ENCODE results near the gene YTHDF2. TPM values are rescaled to one million over a fixed set of nuclear protein-coding genes. Genes with fewer than 3 reads are reported as not detected.
"Not testable (repeated sequence)": the region's sequence is repeated elsewhere in the genome, so short reads cannot be mapped to it uniquely, and the experiment has no call there.

YTHDF2 gene
- total and polyA plus RNA-seq, 2 of the 13 experiments (the other 11 are each of a cell fraction or from before 2014, with no cell fraction given) = 48.4 to 59.6 TPM

DNA sequence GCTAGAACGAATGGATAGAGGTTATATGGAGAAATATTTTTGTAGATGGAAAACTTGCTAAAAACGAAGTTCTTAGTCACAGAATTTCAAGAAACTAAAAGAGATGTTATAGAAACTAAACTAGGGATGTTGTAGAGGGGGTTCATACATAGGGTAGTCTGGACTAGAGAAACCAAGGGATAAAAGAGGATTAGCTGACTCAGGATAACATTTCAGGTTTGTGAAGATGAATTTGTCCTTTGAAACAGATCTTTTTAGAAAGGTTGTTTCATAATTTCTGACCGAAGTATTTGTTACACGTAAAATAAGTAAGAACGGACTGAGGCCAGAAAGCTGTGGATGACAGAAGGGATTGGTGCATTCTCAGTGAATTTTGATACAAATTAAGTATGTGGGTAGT is 13.6 kb downstream of the YTHDF2 start:
- POLR2A ChIA-PET = interaction anchor here (0.9 kb wide), 1 partner anchor 102 kb away, joined by 3 read pairs; the partner anchor contains the start of gene RNU11
- no peaks in the 10 kb centered on the region for H3K27me3 ChIP-seq (ENCODE audit: control insufficient read depth in 1 of 2, insufficient read depth in 2 of 2, low read length in 2 of 2)
- ATAC-seq = no peak
- no peak for DNase-seq (ENCODE audit: low spot score)
- no peaks in the 10 kb centered on the region for H3K9me3 ChIP-seq (ENCODE audit: low read length)
- in situ Hi-C loops (cut with HindIII; ENCODE audit: extremely low pct_ligation_motif_present, low pct_unique_long_range_greater_than_20kb) = no loop called here
- BruUV-seq (replicated peaks) = no TSS peak
- peaks cover 98% of the 10 kb centered on the region for H3K79me2 ChIP-seq (ENCODE audit: insufficient read depth, low read length)
- no peak overlapping the region for H3K9ac ChIP-seq (ENCODE audit: insufficient read depth, low read depth, low read length)
- peaks cover 96% of the 10 kb centered on the region for H3K4me1 ChIP-seq (ENCODE audit: insufficient read depth, low read length)
- WGBS (ENCODE audit: low lambda C conversion rate) = 93% methylated on average over 5 of the region's 5 CpGs
- no peak overlapping the region for H3K4me3 ChIP-seq (replicated peaks in 1 of 3; ENCODE audit: insufficient read depth in 1 of 3, low read depth in 2 of 3, low read length in 3 of 3)
- no peak overlapping the region for H2AFZ ChIP-seq (ENCODE audit: low read length)
- peaks cover 93% of the 10 kb centered on the region for H4K20me1 ChIP-seq (ENCODE audit: insufficient read depth, low read length)
- TF ChIP-seq ZNF75D (CRISPR knock-in tag; IDR thresholded peaks at IDR 0.05; ENCODE audit: borderline replicate concordance) (no peak), MAFK (conservative IDR thresholded peaks at IDR 0.05 in 1 of 2, IDR thresholded peaks at IDR 0.05 in 1 of 2; ENCODE audit: low read length in 2 of 2) (peak; percentile 39 to 71; a peak in 3 of 4 replicates), MAFF (IDR thresholded peaks at IDR 0.05; ENCODE audit: low read depth, low read length) (peak; percentile 46; the same call in 1 of the 2 replicates)
- TF ChIP-seq, protein P1, sequence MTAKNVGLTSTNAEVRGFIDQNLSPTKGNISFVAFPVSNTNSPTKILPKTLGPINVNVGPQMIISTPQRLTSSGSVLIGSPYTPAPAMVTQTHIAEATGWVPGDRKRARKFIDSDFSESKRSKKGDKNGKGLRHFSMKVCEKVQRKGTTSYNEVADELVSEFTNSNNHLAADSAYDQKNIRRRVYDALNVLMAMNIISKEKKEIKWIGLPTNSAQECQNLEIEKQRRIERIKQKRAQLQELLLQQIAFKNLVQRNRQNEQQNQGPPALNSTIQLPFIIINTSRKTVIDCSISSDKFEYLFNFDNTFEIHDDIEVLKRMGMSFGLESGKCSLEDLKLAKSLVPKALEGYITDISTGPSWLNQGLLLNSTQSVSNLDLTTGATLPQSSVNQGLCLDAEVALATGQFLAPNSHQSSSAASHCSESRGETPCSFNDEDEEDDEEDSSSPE (CRISPR knock-in tag; IDR thresholded peaks at IDR 0.05) = no peak
- CTCF ChIA-PET (ENCODE audit: low intra/inter-chr PET ratio, low total read pairs) = no interaction called here
- no peak overlapping the region for H3K27ac ChIP-seq (ENCODE audit: extremely low read length, insufficient read depth, low read length)
- no peak overlapping the region for H3K4me2 ChIP-seq (ENCODE audit: low read depth, low read length)
- H3K36me3 ChIP-seq (replicated peaks in 1 of 2; ENCODE audit: control insufficient read depth in 1 of 2, insufficient read depth in 2 of 2, low read length in 2 of 2) = peaks cover 6 to 49% of the 10 kb centered on the region in 2 experiments; a peak in 4 of 5 replicates
- FAIRE-seq = no peak
- intact Hi-C loops (cut with micrococcal nuclease; ENCODE audit: unreplicated experiment) = no loop called here

DNA sequence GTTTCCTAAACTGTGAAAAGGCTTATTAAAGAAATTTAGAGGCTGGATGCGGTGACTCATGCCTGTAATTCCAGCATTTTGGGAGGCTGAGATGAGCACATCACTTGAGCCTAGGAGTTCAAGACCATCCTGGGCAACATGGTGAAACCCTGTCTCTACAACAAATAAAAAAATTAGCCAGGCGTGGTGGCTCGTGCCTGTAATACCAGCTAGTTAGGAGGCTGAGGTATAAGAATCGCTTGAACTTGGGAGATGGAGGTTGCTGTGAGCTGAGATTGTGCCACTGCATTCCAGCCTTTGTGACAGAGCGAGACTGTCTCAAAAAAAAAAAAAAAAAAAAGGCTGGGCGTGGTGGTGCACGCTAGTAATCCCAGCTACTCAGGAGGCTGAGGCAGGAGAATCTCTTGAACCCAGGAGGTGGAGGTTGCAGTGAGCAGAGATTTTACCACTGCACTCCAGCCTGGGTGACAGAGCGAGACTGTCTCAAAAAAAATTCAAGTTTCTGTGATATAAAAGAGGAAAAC is 14.1 kb downstream of the YTHDF2 start:
- POLR2A ChIA-PET = interaction anchor here (0.9 to 3.1 kb wide), 2 partner anchors 15 to 102 kb away, joined by 3 to 11 read pairs; partner anchors contain the start of genes RNU11 and YTHDF2
- H3K27me3 ChIP-seq (ENCODE audit: control insufficient read depth in 1 of 2, insufficient read depth in 2 of 2, low read length in 2 of 2); H3K27ac ChIP-seq (ENCODE audit: extremely low read length, insufficient read depth, low read length); H3K9me3 ChIP-seq (ENCODE audit: low read length); H3K9ac ChIP-seq (ENCODE audit: insufficient read depth, low read depth, low read length); BruUV-seq (replicated peaks); H2AFZ ChIP-seq (ENCODE audit: low read length); H3K4me2 ChIP-seq (ENCODE audit: low read depth, low read length); intact Hi-C loops (cut with micrococcal nuclease; ENCODE audit: unreplicated experiment); FAIRE-seq; ATAC-seq; H3K4me3 ChIP-seq (replicated peaks in 1 of 3; ENCODE audit: insufficient read depth in 1 of 3, low read depth in 2 of 3, low read length in 3 of 3); DNase-seq (ENCODE audit: low spot score); CTCF ChIA-PET (ENCODE audit: low intra/inter-chr PET ratio, low total read pairs); in situ Hi-C loops (cut with HindIII; ENCODE audit: extremely low pct_ligation_motif_present, low pct_unique_long_range_greater_than_20kb): not testable (repeated sequence)
- H4K20me1 ChIP-seq (ENCODE audit: insufficient read depth, low read length) = peaks cover 93% of the 10 kb centered on the region
- peaks cover 6 to 47% of the 10 kb centered on the region in 2 experiments; a peak in 4 of 5 replicates for H3K36me3 ChIP-seq (replicated peaks in 1 of 2; ENCODE audit: control insufficient read depth in 1 of 2, insufficient read depth in 2 of 2, low read length in 2 of 2)
- 94% methylated on average over 8 of the region's 8 CpGs for WGBS (ENCODE audit: low lambda C conversion rate)
- H3K79me2 ChIP-seq (ENCODE audit: insufficient read depth, low read length) = peaks cover 98% of the 10 kb centered on the region
- H3K4me1 ChIP-seq (ENCODE audit: insufficient read depth, low read length) = peaks cover 98% of the 10 kb centered on the region

Measured in HepG2 (cell line).